Activated naive CD4-positive, alpha-beta T cell treated with anti-CD3 and anti-CD28 coated beads, Interleukin-2, amount 50 U/mL, for 16 hours (primary cell): ENCODE measurements around the gene PTPRA.
A peak's percentile ranks its signal among the peaks of the same experiment; 100 is the strongest.
"Not testable (repeated sequence)": the region's sequence is repeated elsewhere in the genome, so short reads cannot be mapped to it uniquely, and the experiment has no call there.

Source experiments
- DNase-seq: peaks from one replicate; pipeline ENCODE4 v3.0.0-alpha.2; 2020

PTPRA gene

GRCh38 chr20:2873010-2873746 lies at the start of gene PTPRA:
PTPRA (plus strand) TSS chr20:2873481; CDS start chr20:2964278, 90,797 bp downstream.
- DNase-seq = peak; percentile 92

- no peak for DNase-seq
Observed at GRCh38 chr20:2825761-2826160, 47.5 kb upstream of the PTPRA start.

- DNase-seq = no peak
Observed at GRCh38 chr20:2826655-2827054, 46.6 kb upstream of the PTPRA start.

GRCh38 chr20:2829376-2829775 lies 43.9 kb upstream of the PTPRA start:
- no peak for DNase-seq

GRCh38 chr20:2831206-2831605 lies 42.1 kb upstream of the PTPRA start:
- DNase-seq = not testable (repeated sequence)

GRCh38 chr20:2833761-2834160 lies 39.5 kb upstream of the PTPRA start:
- no peak for DNase-seq

GRCh38 chr20:2834401-2835110 lies 38.7 kb upstream of the PTPRA start:
- no peak for DNase-seq

GRCh38 chr20:2835331-2835796 lies 37.9 kb upstream of the PTPRA start:
- no peak for DNase-seq

GRCh38 chr20:2836035-2836434 lies 37.2 kb upstream of the PTPRA start:
- no peak for DNase-seq

GRCh38 chr20:2837221-2837960 lies 35.9 kb upstream of the PTPRA start:
- DNase-seq = no peak

- DNase-seq = no peak
Observed at GRCh38 chr20:2838170-2838797, 35.0 kb upstream of the PTPRA start.

- DNase-seq = no peak
Observed at GRCh38 chr20:2838847-2839671, 34.2 kb upstream of the PTPRA start.

GRCh38 chr20:2839732-2840137 lies 33.5 kb upstream of the PTPRA start:
- DNase-seq = no peak

GRCh38 chr20:2840138-2840966 lies 32.9 kb upstream of the PTPRA start, which contains the start of the genes PCED1A and VPS16:
PCED1A (minus strand) TSS chr20:2840655; CDS start chr20:2839912, 743 bp downstream.
VPS16 (plus strand) TSS chr20:2840745; CDS start chr20:2840775, 30 bp downstream.
- peak; percentile 92 for DNase-seq

- peak; percentile 40 for DNase-seq
Observed at GRCh38 chr20:2840967-2841531, 32.2 kb upstream of the PTPRA start.

GRCh38 chr20:2845607-2846006 lies 27.7 kb upstream of the PTPRA start:
- DNase-seq = no peak

- DNase-seq = no peak
Observed at GRCh38 chr20:2846698-2847097, 26.6 kb upstream of the PTPRA start.

GRCh38 chr20:2847802-2848201 lies 25.5 kb upstream of the PTPRA start:
- no peak for DNase-seq

GRCh38 chr20:2849529-2849928 lies 23.8 kb upstream of the PTPRA start:
- DNase-seq = no peak

GRCh38 chr20:2851086-2851485 lies 22.2 kb upstream of the PTPRA start:
- no peak for DNase-seq

GRCh38 chr20:2858591-2858990 lies 14.7 kb upstream of the PTPRA start:
- no peak for DNase-seq
